ENCODE data around the gene ADRM1.

DNA sequence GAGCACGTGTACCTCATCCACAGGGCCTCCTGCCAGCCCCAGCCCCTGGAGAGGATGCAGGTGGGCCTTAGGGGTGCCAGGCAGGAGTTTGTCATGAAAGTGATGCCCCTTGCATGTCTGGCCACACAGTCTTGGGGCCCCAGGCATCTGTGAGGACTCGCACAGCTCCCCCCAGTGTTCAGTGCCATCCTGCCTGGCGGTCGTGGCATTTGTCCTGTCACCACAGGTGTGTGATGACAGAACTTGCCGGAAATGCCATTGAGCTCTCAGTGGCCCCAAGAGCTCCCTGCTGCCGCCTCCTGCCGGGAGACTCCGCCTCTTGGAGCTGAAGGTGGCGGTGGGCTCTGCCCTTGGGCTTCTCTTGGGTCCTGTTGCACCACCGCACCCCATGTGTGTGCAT, 30.6 kb upstream of the ADRM1 start:
- TF ChIP-seq, protein P1, sequence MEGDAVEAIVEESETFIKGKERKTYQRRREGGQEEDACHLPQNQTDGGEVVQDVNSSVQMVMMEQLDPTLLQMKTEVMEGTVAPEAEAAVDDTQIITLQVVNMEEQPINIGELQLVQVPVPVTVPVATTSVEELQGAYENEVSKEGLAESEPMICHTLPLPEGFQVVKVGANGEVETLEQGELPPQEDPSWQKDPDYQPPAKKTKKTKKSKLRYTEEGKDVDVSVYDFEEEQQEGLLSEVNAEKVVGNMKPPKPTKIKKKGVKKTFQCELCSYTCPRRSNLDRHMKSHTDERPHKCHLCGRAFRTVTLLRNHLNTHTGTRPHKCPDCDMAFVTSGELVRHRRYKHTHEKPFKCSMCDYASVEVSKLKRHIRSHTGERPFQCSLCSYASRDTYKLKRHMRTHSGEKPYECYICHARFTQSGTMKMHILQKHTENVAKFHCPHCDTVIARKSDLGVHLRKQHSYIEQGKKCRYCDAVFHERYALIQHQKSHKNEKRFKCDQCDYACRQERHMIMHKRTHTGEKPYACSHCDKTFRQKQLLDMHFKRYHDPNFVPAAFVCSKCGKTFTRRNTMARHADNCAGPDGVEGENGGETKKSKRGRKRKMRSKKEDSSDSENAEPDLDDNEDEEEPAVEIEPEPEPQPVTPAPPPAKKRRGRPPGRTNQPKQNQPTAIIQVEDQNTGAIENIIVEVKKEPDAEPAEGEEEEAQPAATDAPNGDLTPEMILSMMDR (IDR thresholded peaks at IDR 0.05; ENCODE audit: low read depth, low read length): no peak
- no peak for TF ChIP-seq EZH2phosphoT487 (IDR thresholded peaks at IDR 0.05; ENCODE audit: low read depth)

All from OCI-LY3 (cell line).